Activated T-helper 9 cell treated with anti-CD3 and anti-CD28 coated beads, Interleukin-2, amount 50 U/mL, for 16 hours (primary cell): ENCODE data around the gene COX4I1.

Source experiments
- DNase-seq: peaks from one replicate; pipeline ENCODE4 v3.0.0-alpha.2; 2020; ENCODE audit warnings: low read depth

The COX4I1 gene

DNA sequence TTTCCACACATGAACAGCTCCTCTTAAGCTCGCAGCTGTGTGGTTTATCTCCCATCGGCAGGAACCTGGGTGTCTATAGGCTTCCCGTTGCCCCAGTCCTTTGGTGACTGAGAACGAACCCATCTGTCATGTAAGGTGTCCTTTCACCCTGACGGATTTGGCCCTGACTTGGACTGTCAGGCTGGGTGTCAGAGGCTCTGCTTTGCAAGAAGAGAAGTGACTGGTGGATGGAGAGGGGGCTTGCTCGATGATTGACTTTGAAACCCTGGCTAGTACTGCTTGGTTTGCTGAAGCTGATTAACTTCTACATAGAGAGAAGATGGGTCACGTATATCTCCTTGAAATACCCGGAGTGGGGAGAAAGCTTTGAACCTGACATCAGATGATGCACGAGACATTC lies 42.9 kb downstream of the COX4I1 start:
- DNase-seq: no peak

DNA sequence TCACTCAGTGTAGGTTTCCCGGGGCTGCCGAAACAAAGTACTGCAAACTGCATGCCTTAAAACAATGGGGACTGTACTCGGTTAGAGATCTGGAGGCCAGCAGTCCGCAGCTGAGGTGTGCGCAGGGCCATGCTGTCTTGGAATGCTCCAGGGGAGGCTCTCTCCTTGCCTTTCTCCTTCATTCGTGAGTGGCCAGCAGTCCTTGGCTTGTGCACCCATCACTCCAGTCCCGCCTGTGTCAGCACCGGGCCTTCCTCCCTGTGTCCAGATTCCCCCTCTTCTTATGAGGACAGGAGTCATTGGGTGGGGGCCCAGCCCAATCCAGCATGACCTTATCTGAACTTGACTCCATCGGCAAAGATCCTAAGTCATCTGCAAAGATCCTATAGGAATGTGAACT lies 43.4 kb downstream of the COX4I1 start:
- no peak for DNase-seq

DNA sequence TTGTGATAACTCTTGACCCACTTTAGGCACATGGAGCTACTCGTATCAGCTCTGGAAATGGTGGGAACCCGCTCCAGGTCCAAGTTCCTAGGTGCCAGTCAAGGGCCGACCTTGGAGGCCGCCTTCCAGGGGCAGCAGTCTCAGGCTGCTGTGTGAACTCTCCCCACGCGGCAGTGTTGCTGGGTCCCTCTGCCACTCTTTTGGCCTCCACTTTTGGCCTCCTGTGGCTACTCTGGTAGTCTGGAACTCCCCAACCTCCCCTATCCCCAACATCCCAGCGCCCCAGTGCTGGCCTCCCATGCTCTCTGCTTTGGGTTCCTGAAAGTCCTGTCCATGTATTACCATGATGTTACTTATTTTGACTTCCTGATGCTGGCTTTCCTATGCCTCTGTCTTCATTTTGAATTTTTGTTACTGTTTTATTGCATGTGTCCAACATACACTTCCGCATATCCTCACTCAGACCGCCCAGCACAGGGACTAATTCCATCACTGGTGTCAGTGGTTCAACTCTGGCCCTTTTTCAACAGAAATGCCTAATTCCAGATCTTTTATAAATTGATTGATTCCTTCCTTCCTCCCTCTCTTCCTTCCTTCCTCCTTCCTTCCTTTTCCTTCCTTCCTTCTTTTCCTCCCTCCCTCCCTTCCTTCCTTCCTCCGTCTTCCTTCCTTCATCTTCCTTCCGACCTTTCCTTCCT lies 44.1 kb downstream of the COX4I1 start:
- no peak for DNase-seq

DNA sequence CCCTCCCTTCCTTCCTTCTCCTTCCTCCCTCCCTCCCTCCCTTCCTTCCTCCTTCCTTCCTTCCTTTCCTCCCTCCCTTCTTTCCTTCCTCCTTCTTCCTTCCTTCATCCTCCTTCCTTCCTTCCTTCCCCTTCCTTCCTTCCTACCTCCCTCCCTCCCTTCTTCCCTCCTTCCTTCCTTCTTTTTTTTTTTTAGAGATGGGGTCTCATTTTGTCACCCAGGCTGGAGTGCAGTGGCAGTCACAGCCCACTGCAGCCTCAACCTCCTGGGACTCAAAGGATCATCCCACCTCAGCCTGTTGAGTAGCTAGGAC lies 44.6 kb downstream of the COX4I1 start:
- DNase-seq: no peak

DNA sequence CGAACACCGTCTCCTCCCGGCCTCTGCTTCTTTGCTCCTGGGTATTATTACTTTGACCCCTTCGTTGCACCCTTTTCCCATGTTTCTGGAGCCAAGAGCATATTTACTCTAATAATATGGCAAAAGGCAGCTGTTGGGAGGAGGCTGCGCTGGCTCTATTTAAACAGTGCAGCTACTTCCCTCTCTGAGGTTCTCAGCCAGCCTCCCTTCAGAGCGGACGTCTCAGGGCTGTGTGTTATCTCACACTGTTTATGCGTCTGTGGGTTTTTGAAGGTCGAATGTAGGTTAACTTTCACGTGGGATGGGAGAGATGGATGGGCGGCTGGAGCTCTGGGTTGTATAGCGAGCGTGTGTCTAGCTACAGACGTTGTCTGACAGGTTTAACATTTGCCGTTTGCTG lies 45.3 kb downstream of the COX4I1 start:
- DNase-seq: no peak

DNA sequence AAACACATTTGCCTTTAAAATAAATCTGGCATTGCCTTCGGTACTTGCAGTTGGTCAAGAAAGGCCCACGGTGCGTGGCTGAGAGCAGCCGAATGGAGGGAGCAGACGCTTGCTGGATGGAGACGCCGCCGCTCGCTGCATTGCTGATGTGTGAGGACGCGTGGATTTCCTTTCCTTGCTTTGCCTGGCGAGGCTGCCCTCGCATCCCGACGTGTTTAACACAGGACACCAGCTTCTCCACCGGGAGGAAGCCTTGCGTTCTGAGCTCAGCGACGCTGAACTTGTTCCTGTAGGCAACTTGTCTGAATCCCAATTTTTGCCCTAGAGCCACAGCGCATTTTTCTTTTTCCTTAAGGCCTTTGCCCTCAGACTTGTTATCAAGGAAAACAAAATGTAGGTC lies 45.8 kb downstream of the COX4I1 start:
- DNase-seq: no peak

DNA sequence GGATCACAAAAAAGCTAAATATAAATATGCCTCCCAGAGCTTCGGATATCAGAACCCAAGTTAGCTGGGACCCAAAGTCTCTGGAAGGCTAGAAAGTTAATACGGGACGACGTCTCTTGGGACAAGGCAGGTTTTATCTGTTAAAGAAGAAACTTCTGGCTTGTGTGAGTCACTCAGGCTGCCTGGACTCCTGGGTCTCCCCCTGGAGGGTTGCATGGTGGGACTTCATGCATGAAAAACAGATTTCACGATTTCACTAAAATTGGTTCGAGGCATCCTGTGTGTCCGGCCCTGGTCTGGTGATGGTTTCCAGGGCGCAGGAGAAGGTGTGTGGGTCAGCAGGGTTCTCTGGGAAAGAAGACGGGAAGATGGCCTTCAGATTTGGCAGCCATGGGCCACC lies 47.0 kb downstream of the COX4I1 start:
- DNase-seq: no peak

DNA sequence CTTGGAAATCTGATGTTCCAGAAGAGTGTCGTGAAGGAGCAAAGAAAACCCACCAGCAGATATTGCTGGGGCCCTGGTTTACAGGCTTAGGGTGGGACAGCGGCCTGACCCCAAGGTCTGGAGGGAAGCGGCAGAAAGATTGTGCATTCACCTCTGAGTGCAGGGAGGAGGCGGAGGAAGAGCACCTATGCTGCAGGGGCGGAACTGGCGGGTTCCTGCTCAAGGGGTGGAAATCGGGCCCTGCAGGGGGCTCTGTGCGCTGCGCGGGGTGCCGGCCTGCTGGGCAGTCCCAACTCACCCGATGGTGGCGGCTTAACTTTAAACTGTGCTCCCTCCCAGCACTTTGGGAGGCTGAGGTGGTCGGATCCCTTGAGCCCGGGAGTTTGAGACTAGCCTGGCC lies 47.5 kb downstream of the COX4I1 start:
- DNase-seq: no peak

DNA sequence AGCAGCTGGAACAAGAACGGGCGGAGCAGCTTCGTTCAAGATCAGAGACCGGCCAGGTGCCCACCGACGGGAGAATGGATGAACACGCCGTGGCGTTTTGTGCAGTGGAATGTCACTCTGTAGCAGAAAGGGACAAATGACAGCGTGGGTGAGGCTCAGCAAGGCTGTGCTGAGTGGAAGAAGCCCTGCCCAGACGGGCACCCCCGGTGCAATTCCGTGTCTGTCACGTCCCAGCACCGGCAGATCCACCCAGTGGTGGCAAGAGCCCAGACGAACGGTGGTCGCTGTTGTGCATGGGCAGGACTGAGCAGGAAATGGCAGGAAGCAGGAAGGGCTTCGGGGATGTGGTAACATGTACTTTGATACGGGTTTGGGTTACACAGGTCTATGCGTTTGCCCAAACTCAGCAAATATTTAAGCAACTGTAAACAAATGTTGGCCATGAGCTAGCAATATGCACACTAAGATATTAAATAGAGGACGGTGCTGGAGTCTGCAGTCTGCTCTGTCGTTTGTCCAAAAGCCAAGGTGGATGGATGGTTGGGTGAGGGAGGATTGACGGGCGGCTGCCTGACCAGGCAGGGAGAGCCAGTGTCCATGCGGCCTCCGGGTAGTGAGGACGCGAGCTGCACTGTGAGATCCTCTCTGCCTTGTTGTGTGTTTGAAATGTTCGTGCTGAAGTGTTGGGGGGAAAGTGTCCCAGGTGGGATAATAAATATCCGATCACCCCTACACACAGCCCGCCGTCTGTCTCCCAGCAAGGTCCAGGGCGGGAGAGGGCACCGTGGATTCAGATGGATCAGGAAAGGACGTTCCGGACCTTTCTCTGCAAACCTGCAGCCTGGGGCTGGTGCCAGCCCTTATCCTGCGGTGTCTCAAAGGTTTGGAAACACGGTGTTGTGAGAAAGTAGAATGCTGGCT lies 48.4 kb downstream of the COX4I1 start:
- no peak for DNase-seq

DNA sequence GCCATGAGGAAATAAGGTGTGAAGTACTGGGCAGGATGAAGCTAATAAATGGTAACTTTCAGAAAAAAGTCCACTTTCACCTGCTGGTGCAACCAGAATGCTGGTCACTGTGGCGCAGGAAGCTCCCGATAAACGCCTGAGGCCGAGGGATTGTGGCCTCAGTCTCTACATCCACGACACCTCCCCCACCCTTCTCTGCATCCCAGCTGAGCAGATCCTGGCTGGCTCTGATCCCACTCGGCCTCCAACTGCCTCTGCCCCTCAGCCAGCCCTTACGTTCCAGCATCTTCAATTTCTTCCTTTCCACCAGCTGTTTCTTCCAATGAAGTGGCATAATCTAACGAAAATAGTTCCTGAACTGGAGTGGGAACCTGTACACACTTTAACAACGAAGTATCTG lies 49.5 kb downstream of the COX4I1 start:
- no peak for DNase-seq

DNA sequence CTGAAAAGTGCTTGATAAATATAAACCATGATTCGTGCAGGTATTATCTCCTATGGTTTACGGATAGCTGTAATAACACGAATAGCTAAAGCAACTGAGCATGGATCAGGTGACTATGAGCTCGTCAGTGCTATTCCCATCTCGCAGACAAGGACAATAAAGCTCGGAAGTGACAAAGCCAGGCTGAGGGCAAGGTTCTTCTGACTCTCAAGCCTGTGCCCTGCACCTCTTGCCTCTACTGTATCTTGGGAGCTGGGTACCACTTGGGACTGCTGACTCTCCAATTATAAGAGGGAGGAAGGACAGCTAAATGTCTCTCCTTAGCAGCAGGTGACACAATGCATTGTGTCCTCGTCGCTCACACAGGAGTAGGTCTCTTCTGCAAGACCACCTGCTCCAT lies 49.9 kb downstream of the COX4I1 start:
- no peak for DNase-seq

DNA sequence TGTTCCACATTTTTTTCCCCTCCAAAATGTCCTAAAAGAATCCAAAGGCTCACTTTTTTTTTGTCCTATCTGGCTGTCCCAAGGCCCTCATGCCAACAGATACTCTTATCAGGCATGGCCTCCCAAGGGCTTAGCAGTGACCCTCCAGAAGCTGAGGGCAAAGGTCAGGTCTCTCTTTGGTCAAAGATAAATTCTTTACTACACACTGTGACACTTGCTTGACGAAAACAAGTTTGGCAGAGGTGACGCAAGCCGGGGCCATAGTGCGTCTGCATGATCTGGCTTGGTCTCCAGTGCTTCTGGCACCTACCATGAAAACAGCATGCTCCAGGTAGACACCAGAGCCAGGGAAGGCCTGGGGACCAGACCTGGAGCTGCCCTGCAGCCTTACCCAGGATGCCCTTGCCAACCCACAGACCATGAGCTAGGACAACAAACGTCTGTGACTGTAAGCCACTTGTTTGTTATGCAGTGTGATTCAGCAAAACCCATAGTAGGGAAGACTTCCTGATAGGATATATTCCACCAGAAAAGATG lies 50.9 kb downstream of the COX4I1 start:
- DNase-seq: no peak

DNA sequence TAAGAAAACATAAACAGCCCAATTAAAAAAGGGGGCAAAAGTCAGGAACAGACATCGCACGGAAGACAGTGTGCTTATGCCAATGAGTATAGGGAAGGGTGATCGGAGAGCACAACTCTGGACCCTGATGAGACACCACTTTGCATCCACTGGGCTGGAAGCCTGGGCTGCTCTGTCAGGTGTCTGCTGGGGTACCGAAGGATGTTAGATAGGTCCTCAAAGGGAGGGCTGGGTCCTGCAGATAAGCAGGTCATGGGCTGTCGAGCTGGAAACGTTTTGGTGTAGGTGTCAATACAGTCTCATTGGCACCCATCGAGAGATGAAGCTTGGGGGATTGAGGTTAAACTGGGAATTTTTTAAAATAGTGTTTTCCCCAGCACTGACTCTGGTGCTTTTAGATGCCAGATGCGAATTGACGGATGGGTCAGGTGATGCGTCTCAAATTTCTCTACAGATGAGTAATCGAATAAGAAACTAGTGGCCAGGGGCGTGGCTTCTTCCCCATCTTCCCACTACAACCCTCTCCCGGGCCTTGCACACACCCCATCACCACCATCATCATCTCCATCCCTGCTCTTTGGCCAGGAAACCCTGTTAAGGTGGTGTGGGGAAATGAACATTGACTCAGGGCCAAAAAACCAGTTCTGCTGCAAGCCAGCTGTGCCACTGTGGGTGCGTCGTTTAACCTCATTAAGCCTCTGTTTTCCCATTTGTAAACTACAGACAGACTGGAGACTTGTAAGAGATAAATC lies 51.7 kb downstream of the COX4I1 start:
- no peak for DNase-seq

DNA sequence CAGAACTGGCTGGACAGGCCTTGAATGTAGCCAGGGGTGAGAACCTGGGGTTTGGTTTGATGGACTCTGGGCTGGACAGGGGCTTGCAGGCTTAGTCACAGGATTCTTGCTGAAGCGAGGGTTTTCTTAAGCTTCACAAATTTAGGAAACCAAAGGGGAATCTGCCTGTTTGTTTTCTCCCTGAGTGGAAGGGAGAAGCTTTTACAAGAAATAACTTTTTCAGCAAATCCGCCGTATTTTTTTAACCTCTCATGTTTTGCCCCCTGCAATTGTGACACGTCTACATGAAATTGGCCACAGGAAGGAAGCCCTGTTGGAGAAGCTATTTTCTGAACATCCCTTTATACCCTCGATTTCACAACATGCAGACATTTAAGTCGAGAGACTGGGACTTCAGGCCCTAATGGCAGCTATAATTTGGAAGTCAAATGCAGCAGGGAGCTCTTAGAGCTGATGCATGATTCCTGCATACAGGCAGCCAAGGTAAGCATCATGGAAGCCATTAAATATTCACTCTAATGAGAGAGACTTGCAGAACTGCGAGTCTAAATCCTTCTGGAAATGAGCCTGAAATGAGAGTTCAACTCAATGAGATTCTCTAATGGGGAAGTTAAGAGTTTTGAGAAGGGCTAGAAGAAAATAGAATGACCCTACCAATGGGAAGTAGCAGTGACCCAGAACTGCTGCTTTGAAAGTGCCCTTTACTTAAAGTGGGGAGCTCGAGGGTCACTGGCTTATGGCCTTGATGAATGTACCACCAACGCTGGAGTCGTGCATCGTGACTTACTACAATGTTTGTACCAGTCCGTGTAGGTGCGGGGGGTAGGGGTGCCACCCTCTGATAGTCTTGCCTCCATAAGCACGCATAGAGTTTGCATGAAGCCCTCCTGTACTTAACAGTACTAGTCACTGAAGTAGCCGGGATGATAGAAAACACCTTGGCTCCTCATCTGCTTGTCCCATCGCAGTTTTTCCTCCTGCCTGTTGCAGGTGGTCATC lies 54.4 kb downstream of the COX4I1 start:
- DNase-seq: no peak

DNA sequence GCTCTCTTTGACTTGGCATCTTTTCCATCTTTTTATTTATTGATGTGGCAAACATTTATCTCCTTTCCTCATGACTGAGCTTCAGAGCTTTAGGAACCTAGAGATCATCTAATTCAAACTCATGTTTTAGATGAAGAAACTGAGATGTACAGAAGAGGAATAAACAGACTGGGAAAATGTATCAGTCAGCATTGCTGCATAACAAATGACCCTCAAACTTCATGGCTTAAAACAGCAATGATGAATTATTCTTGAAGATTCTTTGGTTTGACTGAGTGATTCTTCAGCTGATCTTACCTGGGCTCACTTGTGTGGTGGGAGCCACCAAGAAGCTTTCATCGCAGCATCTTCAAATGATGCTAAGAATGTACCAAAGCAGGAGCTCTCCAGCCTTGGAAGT lies 55.4 kb downstream of the COX4I1 start:
- DNase-seq: no peak

DNA sequence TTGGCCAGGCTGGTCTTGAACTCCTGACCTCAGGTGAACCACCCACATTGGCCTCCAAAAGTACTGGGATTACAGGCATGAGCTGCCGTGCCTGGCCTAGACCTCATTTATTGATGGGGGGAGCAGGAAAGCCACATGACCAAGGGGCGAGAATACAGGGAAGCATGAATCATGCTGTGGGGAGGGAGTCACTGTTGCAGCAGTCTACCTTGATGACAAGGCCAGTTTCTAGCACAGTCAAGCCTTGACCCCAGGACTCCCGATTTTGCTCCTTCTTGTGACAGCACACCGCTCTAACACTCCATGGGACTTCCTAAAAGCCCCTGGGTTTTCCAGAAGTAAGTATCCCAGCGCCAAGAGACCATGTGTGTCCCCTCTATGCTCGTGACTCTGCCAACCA lies 56.6 kb downstream of the COX4I1 start:
- no peak for DNase-seq

DNA sequence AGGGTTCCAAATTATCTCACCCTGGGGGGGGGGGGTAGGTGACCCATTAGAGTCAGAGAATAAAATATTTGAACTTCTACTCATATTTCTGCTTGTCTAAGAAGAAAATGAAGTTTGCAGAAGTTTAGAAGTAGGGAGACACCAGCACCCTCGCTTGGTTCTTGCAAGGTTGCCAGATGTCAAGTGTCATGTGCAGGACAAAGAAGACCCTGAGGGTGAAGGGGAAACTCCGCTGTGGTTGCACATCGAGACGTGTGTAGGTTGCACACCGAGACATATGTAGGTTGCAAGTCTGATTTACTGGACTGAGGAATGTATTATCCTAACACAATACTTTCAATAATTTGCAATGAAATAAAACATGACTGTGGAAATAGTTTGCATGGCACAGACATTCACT lies 57.1 kb downstream of the COX4I1 start:
- no peak for DNase-seq
